TTC549 (cell line): ENCODE results near the gene TTK.

ENCODE experiments used
- FAIRE-seq: peaks from 2 replicates; lab custom pipeline; 2012; peaks lifted over from hg19 to GRCh38; lab: Jason Lieb, UNC

Gene TTK

DNA sequence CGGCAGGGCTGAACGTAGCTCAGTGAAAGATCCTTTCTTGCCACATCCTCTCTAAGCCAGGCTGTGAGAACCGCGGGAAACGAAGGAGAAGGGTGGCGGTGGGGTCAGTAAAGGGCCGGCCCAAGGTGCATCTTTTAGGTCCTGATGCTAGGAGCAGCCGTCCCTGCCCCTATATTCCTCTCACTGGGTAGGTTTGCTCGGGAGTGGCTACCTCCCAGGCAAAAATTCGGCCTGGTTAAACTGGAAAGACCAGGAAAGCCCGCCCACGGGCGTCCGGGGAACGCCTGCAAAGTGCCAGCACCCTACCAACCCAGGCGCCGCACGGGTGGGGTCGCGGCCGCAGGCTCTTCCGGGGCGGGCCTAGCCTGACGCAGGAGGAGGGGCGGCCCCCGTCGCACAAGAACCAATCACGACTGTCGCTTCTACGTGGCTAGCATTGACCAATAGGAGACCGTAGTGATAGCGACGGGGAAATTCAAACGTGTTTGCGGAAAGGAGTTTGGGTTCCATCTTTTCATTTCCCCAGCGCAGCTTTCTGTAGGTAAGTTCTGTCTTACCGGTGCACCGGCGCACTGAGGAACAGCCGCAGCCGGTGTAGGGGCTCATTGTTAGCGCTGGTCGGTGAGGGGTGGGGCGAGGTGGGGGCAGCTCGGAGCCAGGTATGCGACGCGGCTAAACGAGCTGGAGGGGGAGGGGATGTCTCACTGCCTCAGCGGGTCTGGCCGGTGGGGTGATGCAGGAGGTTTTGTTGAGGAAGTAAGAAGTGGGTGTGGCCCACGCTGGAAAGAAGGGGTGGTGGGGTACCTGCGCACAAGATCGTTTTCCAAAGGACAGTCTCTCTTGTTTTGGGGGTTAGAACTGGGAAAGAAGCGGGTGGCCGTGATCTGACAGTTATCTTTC, at the start of gene TTK:
TTK (plus strand) TSS at position 477 of the 900 bp plus-strand sequence. CDS start 1,195 bp downstream, outside the sequence.
- FAIRE-seq: peak; percentile 93

DNA sequence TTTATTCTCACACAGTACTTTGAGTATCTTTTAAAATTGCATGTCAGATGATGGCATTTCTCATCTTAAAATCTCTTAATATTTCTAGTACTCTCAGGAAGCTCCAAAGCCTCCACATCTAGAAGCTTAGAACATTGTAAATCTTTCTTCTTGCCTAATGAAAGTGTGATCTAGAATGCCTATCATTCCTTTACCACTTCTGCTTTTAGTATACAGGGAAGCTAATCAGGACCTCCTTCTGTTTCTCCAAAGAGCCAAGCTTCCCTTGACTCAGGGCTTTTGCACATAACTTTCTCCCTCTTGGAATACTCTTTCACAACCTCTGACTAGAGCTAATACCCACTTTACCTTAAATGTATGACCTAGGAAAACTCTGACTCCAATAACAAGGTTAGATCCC, 49.6 kb upstream of the TTK start:
- no peak for FAIRE-seq

DNA sequence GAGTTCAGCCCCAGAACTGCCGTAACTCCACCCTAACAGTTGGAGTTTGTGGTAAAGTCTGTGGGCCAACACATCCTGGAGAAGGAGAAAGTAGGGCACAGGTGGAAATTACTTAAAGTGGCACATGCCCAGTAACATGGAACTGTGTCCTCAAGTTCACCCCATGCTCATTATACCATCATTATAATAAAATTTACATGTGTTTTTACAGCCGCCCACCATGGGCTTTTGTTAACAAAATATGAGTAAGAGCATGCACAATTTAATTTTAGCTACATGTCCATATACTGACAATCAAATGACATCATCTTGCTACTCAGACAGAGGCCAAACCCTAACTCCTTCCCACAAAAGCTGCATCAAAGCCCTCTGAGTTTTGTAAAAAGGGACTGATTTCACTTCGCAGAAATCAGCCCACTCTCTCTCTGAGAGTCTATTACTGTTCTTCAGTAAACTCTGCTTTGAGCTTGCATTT, 39.8 kb upstream of the TTK start:
- FAIRE-seq: no peak

DNA sequence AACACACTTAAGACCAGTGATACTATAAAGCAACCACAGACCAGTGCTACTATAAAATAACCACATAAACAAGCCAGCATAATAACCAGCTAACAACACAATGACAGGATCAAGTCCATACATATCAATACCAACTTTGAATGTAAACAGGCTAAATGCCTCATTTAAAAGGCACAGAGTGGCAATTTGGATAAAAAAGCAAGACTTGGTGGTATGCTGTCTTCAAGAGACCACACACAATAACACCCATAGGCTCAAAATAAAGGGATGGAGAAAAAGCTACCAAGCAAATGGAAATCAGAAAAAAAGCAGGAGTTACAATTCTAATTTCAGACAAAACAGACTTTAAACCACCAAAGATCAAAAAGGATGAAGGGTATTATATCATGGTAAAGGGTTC, 37.3 kb upstream of the TTK start:
- no peak for FAIRE-seq

DNA sequence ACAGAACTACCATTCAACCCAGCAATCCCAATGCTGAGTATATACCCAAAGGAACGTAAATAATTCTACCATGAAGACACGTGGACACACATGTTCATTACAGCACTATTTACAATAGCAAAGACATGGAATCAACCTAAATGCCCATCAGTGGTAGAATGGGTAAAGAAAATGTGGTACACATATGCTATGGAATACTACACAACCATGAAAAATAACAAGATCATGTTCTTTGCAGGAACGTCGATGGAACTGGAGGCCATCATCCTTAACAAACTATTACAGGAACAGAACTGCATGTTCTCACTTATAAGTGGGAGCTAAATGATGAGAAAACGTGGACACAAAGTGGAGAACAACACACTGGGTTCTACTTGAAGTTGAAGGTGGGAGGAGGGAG, 34.7 kb upstream of the TTK start:
- no peak for FAIRE-seq

DNA sequence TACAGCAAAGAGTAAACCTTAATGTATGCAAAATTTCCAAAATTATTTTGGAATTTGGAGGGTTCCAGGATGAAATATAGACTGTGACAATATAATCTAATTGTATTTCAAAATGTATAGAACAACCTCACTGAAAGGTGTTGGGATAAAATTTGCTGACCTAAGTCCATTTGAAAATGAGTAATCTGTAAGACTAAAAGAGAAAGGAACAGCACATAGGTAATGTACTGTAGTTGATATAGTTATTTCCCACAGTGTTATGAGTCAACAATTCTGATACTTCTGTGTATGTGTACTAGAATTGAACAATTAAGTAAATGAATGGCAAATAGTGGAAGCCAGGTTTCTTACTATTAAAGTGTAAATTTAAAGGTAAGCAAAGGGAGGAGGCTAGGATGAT, 33.3 kb upstream of the TTK start:
- no peak for FAIRE-seq

DNA sequence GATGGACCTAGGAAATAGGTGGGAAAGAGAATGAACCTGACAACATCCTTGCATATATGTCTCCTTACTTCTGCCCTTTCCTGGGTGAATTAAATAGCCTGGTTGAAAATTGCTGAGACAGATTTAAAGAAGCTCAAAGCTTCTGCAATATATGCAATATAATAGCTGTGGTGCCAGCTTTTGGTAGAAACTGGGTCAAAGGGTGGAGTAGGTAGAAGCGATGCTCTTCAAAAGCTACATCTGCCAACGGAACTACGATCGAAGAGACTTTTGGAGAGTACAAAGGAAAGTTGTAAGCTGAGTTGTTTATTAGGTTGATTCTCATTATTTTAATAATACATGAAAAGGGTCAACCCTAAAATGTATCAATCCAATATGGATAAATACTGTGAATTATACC, 22.8 kb upstream of the TTK start:
- FAIRE-seq: no peak

DNA sequence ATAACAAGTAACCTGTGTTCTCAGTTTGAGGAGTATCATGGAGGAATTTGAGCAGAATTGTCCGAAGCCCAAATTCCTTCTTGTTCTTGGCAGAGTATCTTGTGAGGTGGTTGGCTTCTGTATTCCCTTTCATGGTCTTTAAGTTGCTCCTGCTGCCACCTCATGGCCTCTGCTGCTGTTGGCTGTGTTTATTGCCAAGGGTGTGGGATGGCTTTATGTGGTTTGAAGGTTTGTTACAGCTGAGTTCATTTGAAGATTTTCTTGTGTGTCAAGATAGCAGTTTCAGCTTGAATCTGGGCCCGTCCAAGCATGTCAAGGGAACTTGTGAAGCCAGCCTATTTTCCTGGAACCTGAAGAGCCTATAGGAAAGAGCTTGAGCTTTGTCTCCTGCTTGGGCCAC, 20.2 kb upstream of the TTK start:
- FAIRE-seq: no peak

DNA sequence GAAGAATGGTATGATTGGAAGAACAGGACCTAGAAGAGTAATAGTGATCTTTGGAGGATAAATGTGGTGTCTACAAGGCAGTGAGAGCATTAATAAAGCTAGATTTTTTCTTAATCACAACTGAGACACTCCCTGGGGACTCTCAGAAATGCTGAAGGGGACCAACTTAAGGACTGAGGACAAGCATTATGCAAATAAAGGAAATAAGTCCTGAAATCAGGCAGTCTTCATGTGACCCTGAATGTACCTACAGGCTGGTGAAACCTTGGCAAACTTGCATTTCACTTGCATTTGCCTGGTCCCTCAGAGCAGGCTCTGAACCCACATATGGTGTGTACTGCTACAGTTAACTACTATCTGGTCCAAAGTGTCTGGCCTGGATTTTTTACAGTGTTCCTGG, 19.3 kb upstream of the TTK start:
- no peak for FAIRE-seq

DNA sequence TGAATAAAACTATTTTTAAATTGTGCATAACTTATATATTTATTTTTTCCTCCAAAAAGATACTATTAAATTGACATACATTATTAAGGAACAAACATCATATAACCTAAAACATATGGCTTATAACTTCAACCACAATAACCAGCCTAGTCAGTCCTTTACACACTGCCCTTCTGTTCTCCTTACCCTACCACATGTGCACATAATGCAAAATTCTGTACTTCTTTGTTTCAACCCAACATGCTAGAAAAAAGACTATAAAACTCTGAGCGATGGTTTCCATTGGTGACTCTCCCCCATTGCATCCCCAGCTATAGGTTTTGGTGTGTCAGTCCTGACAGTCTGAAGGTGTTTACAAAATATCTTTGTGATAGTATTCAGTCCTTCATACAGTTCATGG, 14.8 kb upstream of the TTK start:
- FAIRE-seq: no peak

DNA sequence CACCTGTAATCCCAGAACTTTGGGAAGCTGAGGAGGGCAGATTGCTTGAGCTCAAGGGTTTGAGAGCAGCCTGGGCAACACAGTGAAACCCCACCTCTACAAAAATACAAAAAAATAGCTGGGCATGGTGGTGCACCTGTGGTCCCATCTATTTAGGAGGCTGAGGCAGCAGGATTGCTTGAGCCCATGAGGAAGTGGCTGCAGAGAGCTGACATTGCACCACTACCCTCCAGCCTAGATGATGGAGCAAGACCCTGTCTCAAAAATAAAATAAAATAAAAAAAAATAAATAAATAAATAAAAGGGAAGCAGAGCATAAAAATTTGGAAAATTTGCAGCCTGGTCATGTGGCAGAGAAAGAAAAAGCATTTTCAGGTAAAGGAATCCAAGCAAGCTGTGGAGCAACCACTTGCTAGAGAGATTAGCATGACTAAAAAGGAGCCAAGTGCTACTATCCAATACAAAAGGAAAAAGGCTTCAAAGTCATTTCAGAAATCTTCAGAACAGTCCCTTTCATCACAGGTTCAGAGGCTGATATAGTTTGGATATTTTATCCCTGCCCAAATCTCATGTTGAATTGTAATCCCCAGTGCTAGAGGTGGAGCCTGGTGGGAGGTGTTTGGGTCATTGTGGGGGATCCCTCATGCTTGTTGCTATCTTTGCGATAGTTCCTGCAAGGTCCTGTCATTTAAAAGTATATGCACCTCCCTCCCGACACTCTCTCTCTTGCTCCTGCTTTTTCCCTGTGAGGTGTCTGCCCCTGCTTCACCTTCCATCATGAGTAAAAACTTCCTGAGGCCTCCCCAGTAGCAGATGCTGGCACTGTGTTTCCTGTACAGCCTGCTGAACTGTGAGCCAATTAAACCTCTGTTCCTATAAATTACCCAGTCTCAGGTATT, 11.2 kb upstream of the TTK start:
- FAIRE-seq: no peak

DNA sequence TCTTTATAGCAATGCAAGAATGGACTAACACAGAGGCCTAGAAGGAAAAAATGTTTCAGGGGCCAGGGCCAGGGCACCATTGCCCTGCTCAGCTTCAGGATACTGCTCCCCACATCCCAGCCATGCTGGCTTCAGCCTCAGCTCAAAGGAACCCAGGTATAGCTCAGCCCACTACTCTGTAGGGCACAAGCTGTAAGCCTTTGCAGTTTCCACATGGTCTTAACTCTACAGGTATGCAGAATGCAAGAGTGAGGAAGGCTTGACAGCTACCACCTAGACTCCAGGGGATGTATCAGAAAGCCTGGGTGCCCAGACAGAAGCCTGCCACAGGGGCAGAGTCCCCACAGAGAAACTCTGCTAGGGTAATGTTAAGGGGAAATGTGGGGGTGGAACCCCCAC, 10.5 kb upstream of the TTK start:
- FAIRE-seq: no peak

DNA sequence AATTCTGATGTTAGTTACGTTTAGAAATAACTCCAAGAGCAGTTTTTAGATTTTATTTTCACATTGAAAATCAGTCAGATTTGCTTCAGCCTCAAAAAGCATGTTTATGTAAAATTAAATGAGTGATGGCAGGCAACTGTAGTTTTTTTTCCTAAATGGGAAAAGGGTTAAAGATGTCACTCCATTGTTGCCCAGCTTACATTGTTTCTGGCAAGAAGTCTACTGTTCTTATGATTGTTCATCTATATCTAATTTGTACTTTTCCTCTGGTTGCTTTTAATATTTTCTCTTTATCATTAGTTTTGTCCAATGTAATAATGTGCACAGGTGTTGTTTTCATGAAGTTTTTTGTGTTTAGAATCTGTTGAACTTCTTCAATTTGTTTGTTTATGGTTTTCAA, 6.7 kb upstream of the TTK start:
- FAIRE-seq: peak; percentile 37

DNA sequence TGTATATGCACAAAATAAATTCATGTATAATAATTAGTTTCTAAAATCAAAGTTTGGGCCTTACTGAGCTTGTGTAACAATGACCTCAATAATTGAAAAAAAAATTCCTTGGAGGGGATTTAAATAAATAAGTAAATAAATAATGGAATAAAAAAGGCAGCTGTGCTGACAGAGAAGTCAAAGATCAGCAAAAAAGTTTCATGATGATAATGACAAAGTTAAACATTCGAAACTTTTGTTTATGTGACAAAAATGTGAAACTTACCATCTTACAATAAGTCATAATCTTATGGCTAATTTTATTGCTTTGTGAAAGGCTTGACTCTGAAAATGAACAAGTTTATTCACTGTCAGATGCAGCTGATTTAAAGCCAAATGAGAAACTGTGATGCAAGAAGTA, 3.1 kb upstream of the TTK start:
- no peak for FAIRE-seq

DNA sequence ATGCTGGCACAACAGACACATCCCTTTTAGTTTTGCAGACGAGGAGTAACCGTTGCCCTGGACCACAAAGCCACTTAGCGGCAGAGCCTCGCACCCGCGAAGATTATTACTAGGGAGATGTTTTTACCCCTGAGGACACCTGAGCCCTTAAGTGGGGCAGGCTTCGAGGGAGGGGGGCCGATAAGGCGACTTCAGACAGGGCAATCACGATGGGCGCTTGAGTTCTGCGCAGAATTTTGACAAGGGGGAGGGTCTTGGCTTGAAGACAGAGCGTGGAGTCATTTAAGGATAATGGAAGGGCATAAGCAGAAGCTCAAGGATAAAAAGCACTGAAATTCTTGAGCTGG, 650 bp upstream of the TTK start:
- FAIRE-seq: no peak

DNA sequence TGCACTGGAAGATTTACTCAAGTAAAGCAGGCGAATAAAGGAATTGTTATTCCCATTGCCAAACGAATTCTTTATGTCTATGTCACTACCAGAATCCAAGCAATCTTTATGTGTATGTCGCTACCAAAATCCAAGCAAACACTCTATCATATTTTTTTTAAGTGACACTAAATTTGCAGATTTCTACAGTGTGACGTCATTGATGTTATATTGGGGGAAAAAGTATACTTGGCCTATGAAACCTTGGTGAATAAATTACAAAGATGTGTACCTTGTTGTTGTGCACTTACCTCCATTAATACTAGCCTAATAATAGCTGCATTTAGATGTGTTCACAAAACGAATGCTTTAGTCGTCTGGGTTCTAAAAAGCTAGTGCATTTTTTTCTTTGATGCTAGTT, 957 bp downstream of the TTK start:
- FAIRE-seq: no peak

DNA sequence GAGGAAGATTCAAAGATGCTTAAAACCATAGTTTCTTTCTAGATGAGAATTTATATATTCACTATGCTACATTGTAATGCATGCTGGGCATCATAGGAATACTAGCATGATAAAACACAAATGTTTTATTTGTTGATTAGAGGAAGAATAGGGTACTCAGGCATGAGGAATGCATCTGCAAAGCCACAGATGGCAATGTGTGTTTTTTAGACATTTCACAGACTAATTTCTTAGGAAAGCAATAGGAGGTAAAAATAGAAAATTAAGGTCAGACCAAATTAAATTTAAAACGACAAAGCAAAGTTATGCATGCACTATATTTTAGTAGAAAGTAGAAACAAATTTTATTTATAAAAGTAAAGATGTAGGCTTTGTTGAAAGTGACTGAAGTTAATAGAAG, 2.1 kb downstream of the TTK start:
- no peak for FAIRE-seq

DNA sequence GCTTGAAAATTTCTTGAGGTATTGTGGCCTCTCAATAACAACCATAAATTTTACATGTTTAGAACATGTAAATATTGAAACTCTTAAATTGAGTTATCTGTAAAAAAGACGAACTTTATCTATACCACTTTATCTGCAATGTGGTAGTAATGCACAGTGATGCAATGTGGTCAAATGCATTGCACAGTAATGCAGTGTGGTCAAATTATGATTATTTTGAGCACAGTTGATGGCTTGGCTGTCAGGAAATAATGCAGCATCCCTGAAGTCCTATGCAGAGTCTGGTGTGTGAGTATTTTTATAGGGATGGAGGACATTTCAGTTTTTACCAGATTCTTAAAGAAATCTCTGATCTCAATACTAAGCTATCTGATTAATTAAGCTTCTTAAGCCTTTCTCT, 5.1 kb downstream of the TTK start:
- FAIRE-seq: no peak

DNA sequence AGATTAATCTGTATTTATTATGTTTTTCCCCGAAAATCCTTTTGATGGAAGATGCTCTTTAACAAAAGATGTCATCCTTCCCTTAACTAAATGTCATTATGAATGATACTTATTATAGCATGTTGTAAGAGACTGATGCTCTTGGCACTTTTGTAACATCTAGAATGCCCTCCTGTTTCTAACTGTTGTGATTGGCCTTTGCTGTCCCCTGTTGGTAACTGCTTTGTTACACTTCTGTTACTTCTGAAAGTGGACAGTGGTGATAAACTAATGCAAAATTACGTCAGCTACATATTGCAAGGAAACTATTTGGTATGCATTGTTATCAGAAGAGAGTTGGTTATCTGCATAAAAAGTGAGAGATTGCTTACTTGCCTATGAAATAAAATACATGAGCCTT, 5.8 kb downstream of the TTK start:
- no peak for FAIRE-seq

DNA sequence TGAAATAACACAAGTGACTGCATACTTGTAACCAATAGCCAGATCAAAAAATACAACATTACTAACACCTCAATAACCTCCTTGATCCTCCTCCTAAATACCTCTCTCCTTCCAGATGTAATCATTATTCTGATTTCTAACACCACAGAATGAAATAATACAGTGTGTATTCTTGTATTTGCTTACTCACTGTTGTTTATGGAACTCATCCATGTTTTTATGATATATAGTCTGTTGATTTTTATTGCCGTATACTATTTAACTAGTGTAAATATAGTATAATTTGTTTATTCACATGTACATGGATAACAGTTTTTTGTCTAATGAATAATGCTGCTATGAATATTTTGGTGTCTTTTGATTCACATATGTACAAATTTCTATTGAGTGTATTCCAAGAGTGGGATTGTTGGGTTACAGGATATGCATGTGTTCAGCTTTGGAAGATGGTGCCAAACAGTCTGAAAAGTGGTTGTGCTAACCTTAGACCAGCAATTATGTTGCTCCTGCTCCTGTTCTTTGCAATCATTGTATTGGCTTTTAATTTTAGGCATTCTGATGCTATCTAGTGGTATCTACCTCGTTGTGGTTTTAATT, 11.5 kb downstream of the TTK start:
- FAIRE-seq: no peak

DNA sequence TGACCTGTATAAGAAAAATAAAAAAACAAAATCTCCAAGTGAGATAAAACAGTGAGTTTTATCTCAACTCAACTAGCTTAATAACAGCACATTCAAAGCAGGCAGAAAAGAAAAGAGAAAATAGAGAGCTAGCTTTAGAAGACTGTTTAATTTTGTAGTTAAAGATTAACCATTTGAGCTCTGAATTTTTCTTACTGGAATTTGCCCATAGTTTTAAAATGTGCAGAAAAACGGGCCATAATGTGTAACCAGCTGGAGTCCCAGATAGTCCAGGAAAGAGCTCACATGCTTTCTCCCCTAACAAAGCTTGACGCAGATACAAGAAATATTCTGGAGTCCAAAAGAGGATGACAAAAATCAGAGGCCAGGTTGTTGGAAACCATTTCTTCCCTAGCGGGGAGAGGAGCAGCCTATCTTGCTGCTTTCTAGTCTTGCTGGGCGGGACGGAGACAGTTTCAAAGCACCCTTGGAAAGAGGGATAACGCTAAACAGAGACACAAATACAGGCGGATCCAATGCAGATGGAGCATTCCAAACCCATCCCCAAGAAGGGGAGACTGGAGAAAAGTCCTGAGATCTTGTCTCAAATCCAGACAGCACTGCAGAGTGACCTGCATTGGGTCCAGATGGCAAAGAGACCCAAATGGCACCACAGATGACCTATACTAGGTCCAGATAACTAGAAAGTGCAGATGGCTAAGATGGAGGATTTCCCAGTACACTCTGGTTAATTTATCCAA, 16.1 kb downstream of the TTK start:
- no peak for FAIRE-seq

DNA sequence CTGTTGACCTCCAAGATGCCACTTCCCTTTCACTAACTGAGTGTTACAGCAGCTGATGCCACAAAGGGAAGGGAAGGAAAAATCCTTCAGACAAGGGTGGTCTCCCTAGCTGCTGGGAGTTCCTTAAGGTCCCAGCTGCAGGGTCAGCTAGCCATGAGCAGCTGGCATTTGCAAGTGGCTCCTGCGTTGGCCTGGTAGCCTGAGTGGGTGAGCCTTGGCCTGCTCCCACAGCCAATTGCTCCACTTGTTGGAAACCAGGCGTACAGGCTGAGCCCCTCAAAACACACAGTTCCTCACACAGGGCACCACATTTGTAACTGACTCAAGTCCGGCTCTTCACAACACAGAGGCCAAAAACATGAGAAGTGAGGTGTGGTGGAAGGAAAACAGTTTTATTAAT, 16.7 kb downstream of the TTK start:
- FAIRE-seq: no peak
